PC-3 (cell line): ENCODE data around the gene IWS1. TPM values are rescaled to one million over a fixed set of nuclear protein-coding genes. Genes with fewer than 3 reads are reported as not detected.

ENCODE experiments used
- ATAC-seq: fragments of 200-7000 bp; cut with Tn5 transposase; 2 replicates; pipeline ENCODE4 v1.9.1; 2020; ENCODE audit warnings: mild to moderate bottlenecking, moderate library complexity
- BruUV-seq: library from RNA; stranded (reverse); fragments of 400-500 nt; replicated peaks from 2 replicates; lab custom pipeline; 2021; lab: Mats Ljungman, UMichigan
- CTCF ChIA-PET: fragments of 300-600 bp; sonication (Branson Sonifier 250); formaldehyde crosslinking; loops from one replicate; lab custom pipeline; 2022; ENCODE audit warnings: antibody characterized with exemption; lab: Charles Lee
- POLR2A ChIA-PET: fragments of 300-600 bp; sonication (Branson Sonifier 250); formaldehyde crosslinking; loops from one replicate; lab custom pipeline; 2022; ENCODE audit warnings: antibody characterized with exemption; ENCODE audit not compliant: unreplicated experiment; lab: Charles Lee
- DNase-seq: peaks from one replicate; pipeline ENCODE4 v3.0.0-alpha.2; 2015
- H2AFZ ChIP-seq: fragments of 300-600 bp; sonication (generic); 2 replicates; pipeline ENCODE4 v1.6.0; 2016; ENCODE audit warnings: antibody characterized with exemption, low read length
- H3F3A ChIP-seq: fragments of 300-600 bp; sonication (generic); one replicate; pipeline ENCODE4 v1.6.0; 2017; ENCODE audit warnings: antibody characterized with exemption, low read length, control low read depth, mild to moderate bottlenecking; ENCODE audit not compliant: unreplicated experiment
- H3K27ac ChIP-seq: fragments of 300-600 bp; sonication (generic); 2 replicates; pipeline ENCODE4 v1.5.1; 2016; ENCODE audit warnings: mild to moderate bottlenecking, low read length
- H3K27me3 ChIP-seq: fragments of 300-600 bp; sonication (generic); 2 replicates; pipeline ENCODE4 v1.6.1; 2016; ENCODE audit warnings: low read length, mixed read lengths
- H3K36me3 ChIP-seq: fragments of 300-600 bp; sonication (generic); 2 replicates; pipeline ENCODE4 v1.6.1; 2016; ENCODE audit warnings: low read depth, mixed run types, low read length, mixed read lengths
- H3K4me1 ChIP-seq: fragments of 300-600 bp; sonication (generic); 2 replicates; pipeline ENCODE4 v1.5.1; 2016; ENCODE audit warnings: low read length; ENCODE audit not compliant: insufficient read depth
- H3K4me2 ChIP-seq: fragments of 300-600 bp; sonication (generic); 2 replicates; pipeline ENCODE4 v1.6.0; 2016; ENCODE audit warnings: low read length
- H3K4me3 ChIP-seq: fragments of 300-600 bp; sonication (generic); 2 replicates; pipeline ENCODE4 v1.5.1; 2016; ENCODE audit warnings: mild to moderate bottlenecking, low read length, mixed read lengths
- H3K79me2 ChIP-seq: fragments of 300-600 bp; sonication (generic); 2 replicates; pipeline ENCODE4 v1.6.1; 2017; ENCODE audit warnings: low read length, mixed read lengths
- H3K9ac ChIP-seq: fragments of 300-600 bp; sonication (generic); 2 replicates; pipeline ENCODE4 v1.6.0; 2016; ENCODE audit warnings: mild to moderate bottlenecking, low read length
- H3K9me2 ChIP-seq: fragments of 300-600 bp; sonication (generic); replicated peaks from 2 replicates; pipeline ENCODE4 v1.6.1; 2016; ENCODE audit warnings: mixed run types, low read length, mixed read lengths
- H3K9me3 ChIP-seq: fragments of 300-600 bp; sonication (generic); 2 replicates; pipeline ENCODE4 v1.6.1; 2016; ENCODE audit warnings: low read length, mixed read lengths
- H4K20me1 ChIP-seq: fragments of 300-600 bp; sonication (generic); 2 replicates; pipeline ENCODE4 v1.6.1; 2016; ENCODE audit warnings: low read length, mixed read lengths
- EZH2 ChIP-seq: fragments of 300-600 bp; sonication (generic); IDR thresholded peaks from one replicate; pipeline ENCODE4 v1.6.1; 2017; ENCODE audit warnings: antibody characterized with exemption, mild to moderate bottlenecking, low read length; ENCODE audit not compliant: unreplicated experiment
- EZH2phosphoT487 ChIP-seq: fragments of 300-600 bp; sonication (generic); IDR thresholded peaks from 2 replicates; pipeline ENCODE4 v1.6.1; 2018; ENCODE audit warnings: mild to moderate bottlenecking, antibody characterized with exemption, low read length, borderline replicate concordance
- intact Hi-C: fragments of 100-400 bp; cut with micrococcal nuclease; formaldehyde crosslinking; loops from 2 replicates; pipeline ENCODE4 v1.9.0; 2023
- total RNA-seq: library from RNA; depleted of rRNA; stranded (reverse); fragments of >200 nt; gene quantifications from 2 replicates; pipeline ENCODE4 v1.2.3, GENCODE V29; 2014; rRNA removed
- TF ChIP-seq, protein P1 (sequence below): fragments of 300-600 bp; sonication (generic); conservative IDR thresholded peaks from 2 replicates; pipeline ENCODE4 v1.5.1; 2017; ENCODE audit warnings: antibody characterized with exemption, low read depth, mild to moderate bottlenecking, low read length

Gene IWS1
- total RNA-seq, 1 experiment from 2014 or later: 51.4 TPM

DNA sequence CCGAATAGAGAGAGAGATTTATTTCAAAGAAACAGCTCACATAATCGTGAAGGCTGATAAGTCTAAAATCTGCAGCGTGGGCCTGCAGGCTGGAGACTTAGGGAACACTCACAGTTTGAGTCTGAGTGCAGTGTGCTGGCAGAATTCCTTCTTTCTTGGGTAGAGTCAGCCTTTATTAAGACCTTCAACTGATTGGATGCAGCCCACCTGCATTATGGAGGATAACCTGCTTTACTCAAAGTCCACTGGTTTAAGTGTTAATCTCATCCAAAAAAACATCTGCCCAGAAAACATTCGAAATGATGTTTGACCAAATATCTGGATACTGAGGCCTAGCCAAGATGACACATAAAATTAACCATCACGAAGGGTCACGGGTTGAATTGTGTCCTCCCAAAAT is 91.8 kb downstream of the IWS1 start:
- Histone ChIP-seq H3K4me1 (no peaks in the 10 kb centered on the region), H3K9me3 (no peaks in the 10 kb centered on the region), H2AFZ (no peak overlapping the region), H3K9me2 (no peaks in the 10 kb centered on the region), H3K27me3 (no peaks in the 10 kb centered on the region), H3K79me2 (no peaks in the 10 kb centered on the region), H3K4me2 (no peak overlapping the region), H3K27ac (no peak overlapping the region), H3K9ac (no peak overlapping the region), H4K20me1 (no peaks in the 10 kb centered on the region), H3K4me3 (no peak overlapping the region), H3F3A (no peaks in the 10 kb centered on the region), H3K36me3 (no peaks in the 10 kb centered on the region)
- CTCF ChIA-PET: no interaction called here
- intact Hi-C loops: no loop called here
- ATAC-seq (no peak), DNase-seq (no peak)
- no peak for TF ChIP-seq EZH2phosphoT487
- no peak for TF ChIP-seq EZH2
- TF ChIP-seq, protein P1, sequence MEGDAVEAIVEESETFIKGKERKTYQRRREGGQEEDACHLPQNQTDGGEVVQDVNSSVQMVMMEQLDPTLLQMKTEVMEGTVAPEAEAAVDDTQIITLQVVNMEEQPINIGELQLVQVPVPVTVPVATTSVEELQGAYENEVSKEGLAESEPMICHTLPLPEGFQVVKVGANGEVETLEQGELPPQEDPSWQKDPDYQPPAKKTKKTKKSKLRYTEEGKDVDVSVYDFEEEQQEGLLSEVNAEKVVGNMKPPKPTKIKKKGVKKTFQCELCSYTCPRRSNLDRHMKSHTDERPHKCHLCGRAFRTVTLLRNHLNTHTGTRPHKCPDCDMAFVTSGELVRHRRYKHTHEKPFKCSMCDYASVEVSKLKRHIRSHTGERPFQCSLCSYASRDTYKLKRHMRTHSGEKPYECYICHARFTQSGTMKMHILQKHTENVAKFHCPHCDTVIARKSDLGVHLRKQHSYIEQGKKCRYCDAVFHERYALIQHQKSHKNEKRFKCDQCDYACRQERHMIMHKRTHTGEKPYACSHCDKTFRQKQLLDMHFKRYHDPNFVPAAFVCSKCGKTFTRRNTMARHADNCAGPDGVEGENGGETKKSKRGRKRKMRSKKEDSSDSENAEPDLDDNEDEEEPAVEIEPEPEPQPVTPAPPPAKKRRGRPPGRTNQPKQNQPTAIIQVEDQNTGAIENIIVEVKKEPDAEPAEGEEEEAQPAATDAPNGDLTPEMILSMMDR: no peak
- POLR2A ChIA-PET: no interaction called here
- BruUV-seq: no TSS peak

- H3K36me3 ChIP-seq: no peaks in the 10 kb centered on the region
- H3K27ac ChIP-seq: no peak overlapping the region
- H3K4me1 ChIP-seq: no peaks in the 10 kb centered on the region
- H4K20me1 ChIP-seq: no peaks in the 10 kb centered on the region
- TF ChIP-seq, protein P1: no peak
- no peak for TF ChIP-seq EZH2
- no peak for TF ChIP-seq EZH2phosphoT487
- H3K9me3 ChIP-seq: no peaks in the 10 kb centered on the region
- no TSS peak for BruUV-seq
- no peak overlapping the region for H2AFZ ChIP-seq
- H3K79me2 ChIP-seq: no peaks in the 10 kb centered on the region
- no peaks in the 10 kb centered on the region for H3K9me2 ChIP-seq
- H3F3A ChIP-seq: no peaks in the 10 kb centered on the region
- no peaks in the 10 kb centered on the region for H3K27me3 ChIP-seq
- no peak overlapping the region for H3K4me2 ChIP-seq
- POLR2A ChIA-PET: no interaction called here
- H3K4me3 ChIP-seq: no peak overlapping the region
- no peak overlapping the region for H3K9ac ChIP-seq
- CTCF ChIA-PET: no interaction called here
- no peak for DNase-seq
- intact Hi-C loops: no loop called here
- no peak for ATAC-seq
These were observed 94.8 kb downstream of the IWS1 start for GRCh38 chr2:127431408-127432023.

Other genes with a start within 250 kb of the IWS1 start
- 39.0 and 44.3 TPM in 2 replicates for gene ERCC3, start 232.3 kb downstream of the IWS1 start, total RNA-seq
- gene MAP3K2, start 138.5 kb downstream of the IWS1 start, total RNA-seq: 54.6 and 64.7 TPM in 2 replicates
- gene PROC, start 108.1 kb downstream of the IWS1 start, total RNA-seq: 0.35 and 0.58 TPM in 2 replicates
- gene MYO7B, start 9.2 kb upstream of the IWS1 start, total RNA-seq: 28.0 and 37.8 TPM in 2 replicates
- 0.92 and 1.0 TPM in 2 replicates for gene GPR17, start 119.7 kb upstream of the IWS1 start, total RNA-seq
- 4.6 and 5.0 TPM in 2 replicates for gene LIMS2, start 149.0 kb upstream of the IWS1 start, total RNA-seq
- 4.2 and 5.4 TPM in 2 replicates for gene SFT2D3, start 175.0 kb upstream of the IWS1 start, total RNA-seq